OCI-LY1 (cell line): ENCODE measurements around the gene DNAJC25.

Experiments used
- CTCF ChIP-seq: fragments of 200-600 bp; sonication (generic), shearing (Covaris generic); IDR thresholded peaks from 2 replicates; pipeline ENCODE4 v1.5.1; 2017; ENCODE audit warnings: mild to moderate bottlenecking, antibody characterized with exemption, low read length, moderate library complexity, mixed read lengths
- EZH2 ChIP-seq: fragments of 200-600 bp; sonication (generic), shearing (Covaris generic); IDR thresholded peaks from 2 replicates; pipeline ENCODE4 v1.8.0; 2017; ENCODE audit warnings: borderline replicate concordance, mixed run types, mild to moderate bottlenecking, antibody characterized with exemption, low read length, moderate library complexity, mixed read lengths

- TF ChIP-seq EZH2 = no peak
- TF ChIP-seq CTCF = no peak
Measured at GRCh38 chr9:111646417-111646816, 15.3 kb downstream of the DNAJC25 start.
